ENCODE results near the gene CACNA1I.
A peak's percentile ranks its signal among the peaks of the same experiment; 100 is the strongest.

The CACNA1I gene

DNA sequence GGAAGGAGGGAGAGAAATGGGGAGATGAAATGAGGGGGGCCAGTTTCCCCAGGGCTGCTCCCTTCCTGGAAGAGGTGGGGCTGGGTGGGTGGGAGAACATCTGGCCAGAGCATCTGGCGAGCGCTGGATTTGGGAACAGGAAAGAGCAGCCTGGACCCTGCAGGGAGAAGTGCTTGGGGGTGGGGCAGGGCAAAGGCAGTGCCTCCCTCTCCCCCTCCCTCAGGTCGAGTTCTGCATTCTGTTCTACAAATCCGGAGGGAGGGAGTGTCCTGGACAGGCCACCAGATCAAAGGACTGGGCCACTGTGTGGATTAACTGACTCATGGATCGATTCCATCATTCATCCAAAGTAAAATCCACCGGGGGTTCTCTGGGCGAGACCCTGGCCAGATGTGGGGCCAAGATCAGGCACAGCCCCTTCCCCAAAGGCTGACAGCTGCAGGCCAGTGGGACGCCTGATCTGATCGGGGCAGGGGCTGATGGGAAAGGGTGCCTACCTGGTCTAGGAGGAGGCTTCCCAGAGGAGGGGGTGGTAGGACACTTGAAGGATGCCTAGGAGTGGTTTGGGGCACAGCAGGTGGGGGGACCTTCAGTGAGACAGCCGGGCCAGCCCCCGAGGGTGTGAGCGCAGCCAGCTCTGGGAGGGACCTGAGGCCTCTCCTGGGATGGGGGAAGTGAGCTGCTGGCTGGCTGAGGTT lies 57.5 kb downstream of the CACNA1I start:
- DNase-seq, result no peak

DNA sequence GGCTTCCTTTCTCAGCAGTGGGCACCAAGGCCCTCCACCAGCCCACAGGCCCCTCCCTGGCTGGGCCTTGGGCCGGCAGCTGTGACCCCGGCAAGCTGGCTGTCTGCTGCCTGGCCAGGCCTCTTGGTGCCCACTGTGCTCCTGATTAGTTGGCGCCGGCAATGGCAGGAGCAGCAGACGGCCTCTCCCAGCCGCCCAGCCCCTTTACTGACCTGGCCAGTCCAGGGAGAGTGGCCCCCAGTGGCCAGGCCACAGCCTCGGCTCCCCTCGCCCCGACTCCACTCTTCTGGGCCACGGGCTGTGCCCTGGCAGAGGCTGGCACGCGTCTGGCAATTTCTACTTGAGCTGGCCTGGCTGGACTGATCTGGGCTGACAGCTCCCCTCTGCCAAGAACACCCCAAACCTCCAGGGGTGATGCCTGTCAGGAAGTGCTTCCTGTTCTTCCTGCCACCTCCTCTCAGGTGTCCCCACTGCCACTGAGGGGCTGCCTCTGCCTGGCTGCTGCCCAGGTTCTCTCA lies 58.1 kb downstream of the CACNA1I start:
- DNase-seq, result no peak

DNA sequence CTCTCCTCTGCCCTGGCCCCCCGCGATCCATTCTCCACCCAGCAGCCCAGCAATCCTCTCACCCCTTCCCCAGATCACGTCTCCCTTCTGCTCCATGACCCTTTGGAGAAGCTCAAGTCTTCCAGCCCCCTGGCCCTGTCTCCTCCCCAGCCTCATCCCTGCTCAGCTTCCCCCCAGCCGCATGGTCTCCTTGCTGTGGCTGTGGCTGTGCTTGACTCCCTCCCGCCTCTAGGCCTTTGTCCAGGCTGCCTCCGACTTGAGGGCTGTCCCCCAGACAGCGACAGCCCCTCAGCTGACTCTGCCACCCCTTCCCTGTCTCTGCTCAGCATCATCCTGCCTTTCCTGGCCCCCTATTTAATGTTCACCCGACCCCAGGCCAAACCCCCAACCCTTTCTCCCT lies 59.3 kb downstream of the CACNA1I start:
- DNase-seq, result no peak

DNA sequence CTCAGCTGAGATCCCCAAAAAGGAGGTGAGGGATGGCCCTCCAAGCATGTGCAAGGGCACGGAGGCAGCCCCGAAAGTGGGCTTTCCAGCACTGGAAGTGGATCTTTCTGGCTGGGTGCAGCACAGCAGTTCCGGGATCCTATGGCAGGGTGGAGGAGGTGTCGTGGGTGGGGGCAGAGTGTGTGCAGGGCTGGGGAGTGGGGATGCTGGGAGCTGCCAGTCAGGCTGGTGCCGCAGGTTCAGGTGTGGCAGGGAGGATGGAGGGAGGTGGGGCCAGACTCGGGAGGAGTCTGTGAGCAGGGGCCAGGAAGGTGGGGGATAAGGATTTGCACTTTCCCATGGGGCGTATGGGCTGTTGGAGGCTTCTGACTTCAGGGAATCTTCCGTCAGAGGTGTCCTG lies 60.2 kb downstream of the CACNA1I start:
- DNase-seq, result no peak

DNA sequence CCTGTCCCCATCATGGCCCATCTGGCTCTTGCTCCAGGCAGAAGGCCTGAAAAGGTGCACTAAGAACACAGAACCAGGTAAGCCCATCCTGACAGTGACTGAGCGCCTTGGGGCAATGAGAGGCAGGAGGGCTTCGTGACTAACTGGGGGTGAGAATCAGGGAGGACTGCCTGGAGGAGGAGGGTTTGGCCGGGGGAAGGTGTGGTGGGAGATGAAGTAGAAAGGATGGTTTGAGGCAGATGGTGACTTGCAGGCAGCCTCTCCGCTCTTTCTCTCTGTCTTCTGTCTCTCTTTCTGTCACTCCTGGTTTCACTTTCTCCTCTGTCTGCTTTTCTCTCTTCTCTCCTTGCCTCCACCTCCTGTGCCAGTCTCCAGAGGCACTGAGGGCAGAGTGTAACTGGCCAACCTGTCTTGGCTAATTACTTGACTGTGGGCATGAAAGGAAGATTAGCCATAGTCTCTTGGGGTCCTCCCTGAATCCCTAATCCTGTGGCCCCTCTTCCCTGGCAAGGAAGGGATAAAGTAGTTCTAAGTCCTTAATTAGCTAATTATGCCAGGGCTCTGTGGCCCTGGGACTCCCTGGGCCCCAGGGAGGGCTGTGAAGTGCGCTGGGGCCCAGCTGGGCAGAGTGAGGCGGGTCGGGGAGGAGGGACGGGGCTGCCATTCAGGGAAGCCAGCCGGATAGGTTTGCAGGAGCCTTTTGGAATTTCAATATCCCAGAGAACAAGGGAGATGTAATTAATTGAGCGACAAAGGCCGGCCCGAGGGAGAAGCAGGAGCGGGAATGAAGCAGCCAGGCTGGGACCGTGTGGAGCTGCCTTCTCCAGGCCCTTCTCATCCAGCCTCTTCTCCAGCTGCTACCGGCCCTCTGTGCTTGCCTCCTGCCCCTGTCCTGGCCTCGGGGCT lies 61.1 kb downstream of the CACNA1I start:
- DNase-seq, result no peak

DNA sequence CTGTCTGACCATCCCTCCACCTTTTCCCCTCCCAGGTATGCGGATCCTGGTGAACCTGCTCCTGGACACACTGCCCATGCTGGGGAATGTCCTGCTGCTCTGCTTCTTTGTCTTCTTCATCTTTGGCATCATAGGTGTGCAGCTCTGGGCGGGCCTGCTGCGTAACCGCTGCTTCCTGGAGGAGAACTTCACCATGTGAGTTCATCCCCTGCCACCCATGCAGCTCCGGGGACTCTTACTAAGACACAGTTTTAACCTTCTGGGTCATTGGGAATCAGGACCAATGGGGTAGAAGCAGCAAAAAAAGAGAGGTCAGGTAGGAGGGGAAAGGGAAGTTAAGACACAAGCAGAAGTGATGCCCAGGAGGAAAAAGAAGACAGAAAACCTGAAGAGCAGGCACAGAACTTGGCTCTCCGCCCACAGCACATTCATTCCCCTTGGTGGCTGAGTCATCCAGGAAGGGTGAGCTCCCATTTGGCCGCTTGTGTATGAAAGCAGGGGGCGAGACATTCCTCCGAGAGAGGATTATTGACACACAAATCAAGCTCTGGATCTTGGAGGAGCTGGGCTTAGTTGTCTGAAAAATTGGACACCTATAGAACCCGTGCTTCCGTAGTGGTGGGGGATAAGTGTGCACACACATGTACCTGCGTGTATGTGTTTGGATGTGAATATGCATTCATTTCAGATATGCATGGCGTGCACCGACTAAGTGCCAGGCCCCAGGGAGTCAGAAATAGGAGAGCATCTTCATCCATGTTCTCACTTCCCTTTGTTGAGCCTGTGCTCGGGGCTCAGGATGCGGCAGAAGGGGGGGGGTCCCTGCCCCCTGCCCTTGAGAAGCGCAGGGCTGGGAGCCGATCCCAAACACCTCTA lies 64.2 kb downstream of the CACNA1I start:
- no peak for DNase-seq

DNA sequence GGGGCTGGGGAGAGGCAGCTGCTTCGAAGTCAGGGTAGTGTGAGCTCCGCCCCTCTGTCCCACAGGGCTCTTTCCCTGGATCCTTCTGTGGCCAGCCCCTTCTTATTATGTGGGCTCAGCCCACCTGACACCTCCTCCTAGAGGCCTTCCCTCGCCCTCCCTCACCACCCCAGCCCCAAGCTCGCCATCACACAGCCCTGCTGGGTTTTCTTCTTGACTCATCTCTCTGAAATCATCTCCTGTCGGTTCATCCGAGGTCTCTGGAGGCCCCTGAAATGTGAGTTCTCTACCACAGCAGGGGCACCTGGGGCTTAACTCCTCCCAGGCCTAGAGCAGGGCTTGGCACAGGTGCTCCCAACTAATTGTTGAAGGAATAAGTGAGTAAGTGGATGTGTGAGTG lies 65.2 kb downstream of the CACNA1I start:
- no peak for DNase-seq

DNA sequence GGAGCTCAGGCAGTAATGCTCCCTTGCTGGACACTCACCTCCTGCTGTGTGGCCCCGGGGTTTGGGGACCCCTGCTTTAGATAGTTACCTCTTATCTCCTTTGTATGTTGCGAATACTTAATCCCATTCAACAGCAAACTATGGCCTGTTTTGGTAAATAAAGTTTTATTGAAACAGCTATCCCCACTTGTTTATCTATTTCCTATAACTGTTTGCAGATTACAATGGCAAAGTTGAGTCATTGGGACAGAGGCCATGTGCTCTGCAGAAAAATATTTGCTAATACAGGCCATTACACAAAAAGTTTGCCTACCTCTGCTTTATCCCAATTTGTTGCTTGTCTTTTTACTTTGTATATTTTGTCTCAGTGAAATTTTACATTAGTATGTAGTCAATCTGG lies 68.4 kb downstream of the CACNA1I start:
- no peak for DNase-seq

DNA sequence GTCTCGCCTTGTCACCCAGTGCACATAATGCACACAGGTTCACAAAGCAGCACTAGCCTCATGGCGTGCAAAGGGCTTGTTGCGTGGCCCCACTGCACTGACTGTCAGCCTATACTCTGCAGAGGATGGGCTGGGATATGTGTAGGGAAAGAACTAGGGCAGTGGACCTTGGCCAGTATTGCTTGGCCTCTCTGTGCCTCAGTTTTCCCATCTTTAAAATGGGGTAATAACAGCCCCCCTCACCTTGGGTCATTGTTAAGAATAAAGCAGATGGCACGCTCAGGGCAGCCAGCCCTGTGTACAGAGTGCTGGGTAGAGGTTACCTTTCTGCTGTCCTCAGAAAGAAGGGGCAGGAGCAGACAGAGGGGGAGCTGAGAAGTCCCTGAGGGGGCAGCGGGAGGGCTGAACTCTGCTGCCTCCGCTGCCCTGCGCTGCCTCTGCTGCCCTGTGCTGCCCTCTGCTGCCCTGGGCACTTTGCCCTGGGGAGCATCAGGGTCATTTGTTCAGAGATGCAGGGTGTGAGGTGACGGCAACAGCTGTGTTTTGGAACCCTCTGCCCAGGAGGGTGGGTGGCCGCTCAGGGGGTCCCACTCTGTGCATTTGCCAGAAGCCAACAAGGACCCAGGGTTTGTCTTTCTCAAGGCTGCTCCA lies 71.2 kb downstream of the CACNA1I start:
- DNase-seq, result no peak

DNA sequence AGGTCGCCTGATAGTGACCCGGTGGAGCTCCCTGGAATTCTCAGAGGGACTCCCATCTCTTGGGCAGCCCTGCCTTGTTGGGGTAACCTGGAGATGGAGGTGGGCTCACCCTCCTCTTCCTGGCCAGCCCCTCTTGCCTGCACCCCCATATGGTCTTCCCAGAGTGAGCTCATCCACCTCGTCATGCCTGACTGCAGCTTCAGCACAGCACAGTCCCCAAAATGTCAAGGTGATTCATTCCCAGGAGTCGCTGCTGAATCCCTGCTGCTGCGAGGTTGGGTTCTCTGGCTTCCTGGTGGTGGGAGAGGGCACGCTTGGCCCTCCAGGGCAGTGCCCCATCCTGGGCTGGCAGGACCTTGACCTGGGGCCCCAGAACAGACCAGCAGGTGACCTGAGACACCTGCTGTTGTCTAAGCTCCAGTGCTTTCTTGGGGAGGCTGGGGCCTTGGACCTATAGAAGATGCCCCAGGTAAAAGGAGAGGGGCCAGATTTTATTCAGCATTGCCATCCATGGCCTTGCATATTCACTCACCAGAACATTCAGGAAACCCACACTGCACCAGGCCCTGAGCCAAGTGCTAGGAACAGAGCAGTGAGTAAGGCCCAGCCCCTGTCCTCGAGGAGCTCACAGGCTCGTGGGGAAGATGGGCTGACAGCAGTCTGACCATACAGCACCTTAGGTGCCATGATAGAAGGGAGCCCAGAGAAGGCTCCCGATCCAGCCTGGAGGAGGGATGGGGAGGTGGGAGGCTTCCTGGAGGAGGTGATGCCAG lies 72.9 kb downstream of the CACNA1I start:
- DNase-seq, result no peak

DNA sequence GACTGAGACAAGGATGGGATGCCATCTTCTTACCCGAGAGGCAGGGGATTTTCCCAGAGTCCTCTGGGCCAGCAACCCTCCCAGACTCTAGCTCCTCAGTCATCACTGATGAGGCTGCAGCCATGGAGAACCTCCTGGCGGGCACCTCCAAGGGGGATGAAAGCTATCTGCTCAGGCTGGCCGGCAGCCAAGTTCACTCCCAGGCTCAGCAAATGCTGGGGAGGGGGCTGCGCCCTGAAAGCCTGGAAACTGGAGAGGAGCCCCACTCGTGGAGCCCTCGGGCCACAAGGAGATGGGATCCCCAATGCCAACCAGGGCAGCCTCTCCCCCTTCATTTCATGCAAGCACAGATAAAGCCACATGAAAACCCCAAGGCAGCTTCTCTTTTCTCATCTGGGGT lies 75.0 kb downstream of the CACNA1I start:
- no peak for DNase-seq

DNA sequence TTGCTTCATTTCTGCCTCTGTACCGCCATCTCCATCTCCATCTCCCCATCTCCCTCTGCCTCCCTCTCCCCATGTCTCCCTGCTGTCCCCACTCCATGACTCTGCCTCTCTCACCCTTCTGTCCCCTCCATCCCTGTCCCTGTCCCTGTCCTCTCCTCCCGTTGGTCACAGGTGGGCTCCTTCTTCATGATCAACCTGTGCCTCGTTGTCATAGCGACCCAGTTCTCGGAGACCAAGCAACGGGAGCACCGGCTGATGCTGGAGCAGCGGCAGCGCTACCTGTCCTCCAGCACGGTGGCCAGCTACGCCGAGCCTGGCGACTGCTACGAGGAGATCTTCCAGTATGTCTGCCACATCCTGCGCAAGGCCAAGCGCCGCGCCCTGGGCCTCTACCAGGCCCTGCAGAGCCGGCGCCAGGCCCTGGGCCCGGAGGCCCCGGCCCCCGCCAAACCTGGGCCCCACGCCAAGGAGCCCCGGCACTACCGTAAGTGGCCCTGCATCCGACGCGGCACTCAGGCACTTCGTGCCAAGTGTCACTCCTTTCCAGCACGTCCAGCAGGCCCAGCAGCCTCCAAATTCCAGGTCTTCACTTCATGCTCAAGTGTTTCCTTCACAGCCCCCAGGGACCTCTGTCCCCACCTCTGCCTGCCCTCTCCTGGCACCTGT lies 76.0 kb downstream of the CACNA1I start:
- peak; percentile 62 for DNase-seq

DNA sequence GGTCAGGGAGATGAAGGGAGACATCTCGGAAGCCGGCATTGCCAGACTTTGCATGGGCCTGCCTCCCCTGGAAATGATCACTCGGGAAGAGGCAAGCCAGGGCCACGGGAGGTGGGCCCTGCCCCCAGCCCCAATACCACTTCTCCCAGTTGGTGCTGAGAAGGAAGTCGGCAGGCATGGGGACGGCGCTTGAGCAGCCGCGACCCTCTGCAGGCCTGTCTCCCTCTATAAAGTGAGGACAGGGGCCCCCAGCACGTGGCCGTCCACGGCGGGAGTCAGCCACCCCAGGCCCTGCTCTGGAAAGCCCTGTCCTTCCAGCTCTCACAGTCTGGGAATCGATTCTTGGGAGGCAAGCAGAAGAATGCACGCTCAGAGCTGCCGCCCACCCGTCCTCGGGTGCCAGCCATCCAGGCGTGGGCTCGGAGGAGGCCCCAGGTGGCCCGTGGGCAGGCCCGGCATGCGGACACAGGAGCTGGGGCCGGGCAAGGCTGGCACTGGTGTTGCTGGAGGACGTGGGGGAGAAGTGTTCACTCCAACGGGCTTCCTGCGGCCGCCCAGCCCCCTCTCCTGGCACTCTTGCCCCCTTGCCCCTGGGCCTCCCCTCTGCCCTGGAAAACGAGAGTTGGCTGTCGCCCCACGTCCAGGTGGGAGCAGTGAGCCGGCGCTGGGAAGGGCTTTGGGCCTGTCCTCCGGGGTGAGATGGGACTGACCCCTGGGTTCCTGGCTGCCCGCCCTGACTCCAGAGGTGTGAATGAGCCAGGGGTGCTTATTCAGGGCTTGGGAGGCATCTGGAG lies 77.5 kb downstream of the CACNA1I start:
- DNase-seq, result no peak

DNA sequence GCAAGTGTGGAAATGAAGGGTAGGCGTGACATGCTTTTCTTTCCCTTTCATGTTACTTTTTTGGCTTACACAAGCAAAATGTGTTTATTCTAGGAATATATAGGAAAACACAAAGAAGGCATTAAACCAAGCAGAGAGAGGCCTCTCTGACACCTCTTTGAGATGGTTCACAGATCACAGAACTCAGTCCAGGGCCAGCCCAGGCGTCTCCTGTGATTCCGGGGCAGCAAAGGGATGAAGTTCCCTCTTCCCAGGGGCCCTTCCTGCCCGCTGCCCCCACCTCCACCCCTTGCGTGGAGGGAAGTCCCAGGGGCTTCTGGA lies 78.0 kb downstream of the CACNA1I start:
- DNase-seq, result no peak

DNA sequence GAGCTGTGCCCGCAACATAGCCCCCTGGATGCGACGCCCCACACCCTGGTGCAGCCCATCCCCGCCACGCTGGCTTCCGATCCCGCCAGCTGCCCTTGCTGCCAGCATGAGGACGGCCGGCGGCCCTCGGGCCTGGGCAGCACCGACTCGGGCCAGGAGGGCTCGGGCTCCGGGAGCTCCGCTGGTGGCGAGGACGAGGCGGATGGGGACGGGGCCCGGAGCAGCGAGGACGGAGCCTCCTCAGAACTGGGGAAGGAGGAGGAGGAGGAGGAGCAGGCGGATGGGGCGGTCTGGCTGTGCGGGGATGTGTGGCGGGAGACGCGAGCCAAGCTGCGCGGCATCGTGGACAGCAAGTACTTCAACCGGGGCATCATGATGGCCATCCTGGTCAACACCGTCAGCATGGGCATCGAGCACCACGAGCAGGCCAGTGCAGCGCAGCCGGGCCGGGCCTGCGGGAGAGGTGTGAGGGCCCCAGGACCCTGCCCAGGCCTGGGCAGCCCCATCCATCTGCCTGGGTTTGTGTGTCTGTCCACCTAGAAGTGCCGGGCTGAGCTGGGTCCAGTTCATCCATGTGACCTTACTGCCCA lies 79.0 kb downstream of the CACNA1I start:
- no peak for DNase-seq

DNA sequence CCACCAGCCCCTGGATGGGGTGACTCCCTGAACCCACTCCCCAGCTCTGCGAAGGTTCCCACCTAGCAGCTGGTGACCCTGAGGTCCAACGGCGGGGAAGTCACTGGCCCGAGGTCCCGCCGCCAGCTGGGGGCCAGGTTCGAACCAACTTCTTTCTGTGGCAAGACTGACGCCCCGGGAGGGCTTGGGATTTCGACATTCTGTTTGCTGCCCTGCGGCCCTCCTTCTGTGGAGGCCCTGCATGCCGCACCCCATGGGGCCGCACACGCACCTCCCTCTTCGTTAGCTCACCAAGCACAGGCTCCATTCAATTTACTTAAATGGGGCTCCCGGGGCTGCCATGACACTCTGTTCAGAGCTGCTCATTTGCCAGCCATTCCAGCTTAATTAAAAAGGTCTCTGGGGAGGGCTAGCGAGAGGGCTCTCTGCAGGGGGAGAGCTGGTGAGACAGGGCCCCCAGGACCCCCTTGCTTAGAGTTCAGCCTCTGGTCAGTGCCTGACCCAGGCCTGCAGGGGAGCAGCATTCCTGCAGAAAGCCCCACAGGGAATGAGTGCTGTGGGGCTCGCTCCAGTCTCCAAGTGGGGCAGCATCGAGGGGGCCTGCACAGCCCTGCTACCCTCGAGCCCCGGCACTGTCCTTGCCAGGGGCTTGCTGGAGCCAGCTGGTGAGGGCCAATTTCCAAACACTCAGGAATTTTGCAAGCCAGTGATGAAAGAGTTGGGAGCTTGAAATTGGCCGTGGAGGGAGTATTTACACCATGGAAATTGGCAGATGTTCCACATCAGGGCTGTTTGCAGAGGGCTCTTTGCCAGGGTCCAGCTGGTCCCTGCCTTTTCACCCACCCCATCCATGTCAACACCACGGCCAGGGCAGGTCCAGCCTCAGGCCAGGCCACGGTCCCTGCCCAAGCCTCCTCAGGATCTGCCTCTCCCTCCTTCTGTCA lies 80.8 kb downstream of the CACNA1I start:
- no peak for DNase-seq

DNA sequence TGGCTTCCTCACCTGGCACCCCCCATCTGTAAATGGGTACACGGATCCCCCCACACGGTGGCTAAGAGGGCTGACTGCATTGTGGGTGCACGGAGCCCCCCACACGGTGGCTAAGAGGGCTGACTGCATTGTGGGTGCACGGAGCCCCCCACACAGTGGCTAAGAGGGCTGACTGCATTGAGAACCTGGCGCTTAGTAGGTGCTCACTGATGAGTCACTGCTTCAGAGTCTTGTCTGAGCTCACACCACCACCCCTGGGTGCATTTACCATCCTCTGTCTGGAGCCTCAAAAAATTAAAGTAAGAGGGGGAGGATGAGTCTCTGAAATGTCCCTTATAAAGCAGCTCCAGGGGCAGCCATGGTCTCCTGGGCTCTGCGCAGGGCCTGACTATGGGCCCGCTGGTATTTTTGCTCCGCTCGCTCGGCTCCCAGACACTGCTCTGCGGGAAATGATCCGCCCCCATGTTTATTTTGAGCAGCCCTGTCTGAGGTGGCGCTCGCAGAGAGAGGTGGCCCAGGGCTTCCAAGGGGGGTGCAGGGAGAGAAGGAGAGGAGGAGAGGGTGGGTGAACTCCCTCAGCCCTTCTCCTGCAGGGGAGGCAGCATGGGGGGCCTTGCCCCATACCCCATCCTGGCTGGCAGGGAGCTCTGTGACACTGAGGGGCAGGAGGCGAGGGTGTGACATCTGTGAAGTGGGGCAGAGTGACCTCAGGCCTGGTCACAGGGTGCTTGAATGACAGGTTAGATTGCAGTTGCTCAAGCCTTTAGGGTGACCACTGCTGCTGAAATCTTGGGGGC lies 82.6 kb downstream of the CACNA1I start:
- DNase-seq, result no peak

DNA sequence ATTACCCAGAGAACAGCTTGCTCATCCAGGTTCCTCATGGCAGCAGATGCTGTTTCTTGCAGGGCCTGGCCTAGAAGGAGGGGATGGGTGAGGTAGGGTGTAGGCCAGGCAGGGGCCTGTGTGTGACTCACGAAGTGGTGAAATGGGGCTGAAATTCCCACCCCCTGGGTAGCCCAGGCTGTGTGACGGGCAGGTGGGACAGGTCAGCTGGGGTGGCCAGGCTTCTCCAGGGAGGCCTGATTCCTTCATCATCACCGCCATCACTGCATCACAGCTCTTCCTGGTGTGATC lies 83.2 kb downstream of the CACNA1I start:
- no peak for DNase-seq

Data from NCI-H1105 (cell line).